ENCODE data around the gene NUPR2. TPM values are rescaled to one million over a fixed set of nuclear protein-coding genes. Genes with fewer than 3 reads are reported as not detected.

Gene NUPR2
- total RNA-seq, 3 donors from 2014 or later (not counting 1 experiment from before 2014, with no cell fraction given) = not detected

- ATAC-seq = no peak
- 100% methylated on average over 1 of the region's 1 CpG for WGBS (ENCODE audit: insufficient coverage)
- peaks cover 16 to 22% of the 10 kb centered on the region in 2 donors for H3K4me1 Mint-ChIP-seq
- H3K36me3 ChIP-seq (ENCODE audit: control insufficient read depth, insufficient read depth, low read length) = no peaks in the 10 kb centered on the region
- H3K4me3 ChIP-seq (ENCODE audit: low read length) = no peak overlapping the region
- H3K9me3 Mint-ChIP-seq = no peaks in the 10 kb centered on the region
- peaks cover under 1 to 4% of the 10 kb centered on the region in 2 donors for H3K27me3 Mint-ChIP-seq (ENCODE audit: low read depth in 2 of 2)
- H3K27ac Mint-ChIP-seq = no peak overlapping the region
- intact Hi-C loops (cut with micrococcal nuclease) = no loop called here
- H3K27ac ChIP-seq (ENCODE audit: low read length) = no peak overlapping the region
- no peak for DNase-seq
- H3K9me3 ChIP-seq (ENCODE audit: control insufficient read depth, insufficient read depth, low read length) = no peaks in the 10 kb centered on the region
- H3K4me1 ChIP-seq (ENCODE audit: control insufficient read depth, insufficient read depth, low read length) = peaks cover 8% of the 10 kb centered on the region
- H3K36me3 Mint-ChIP-seq = peaks cover 6% of the 10 kb centered on the region
- H3K4me3 Mint-ChIP-seq = no peak overlapping the region
- H3K27me3 ChIP-seq (ENCODE audit: control insufficient read depth, insufficient read depth, low read length) = no peaks in the 10 kb centered on the region
- TF ChIP-seq CTCF (IDR thresholded peaks at IDR 0.05) = no peak
Observed at GRCh38 chr7:56110611-56111010, 5.6 kb downstream of the NUPR2 start.

GRCh38 chr7:56107954-56108258, 8.3 kb downstream of the NUPR2 start:
- ATAC-seq (no peak), DNase-seq (no peak)
- Mint-ChIP-seq H3K27ac (no peak overlapping the region), H3K27me3 (ENCODE audit: low read depth in 2 of 2) (no peaks in the 10 kb centered on the region), H3K4me1 (peaks cover 24 to 30% of the 10 kb centered on the region in 2 donors), H3K4me3 (peak overlapping the region; percentile 41), H3K9me3 (no peaks in the 10 kb centered on the region), H3K36me3 (peaks cover 6% of the 10 kb centered on the region)
- TF ChIP-seq CTCF (IDR thresholded peaks at IDR 0.05) = no peak
- Histone ChIP-seq H3K4me3 (ENCODE audit: low read length) (no peak overlapping the region), H3K4me1 (ENCODE audit: control insufficient read depth, insufficient read depth, low read length) (peaks cover 18% of the 10 kb centered on the region), H3K9me3 (ENCODE audit: control insufficient read depth, insufficient read depth, low read length) (no peaks in the 10 kb centered on the region), H3K36me3 (ENCODE audit: control insufficient read depth, insufficient read depth, low read length) (peaks cover 10% of the 10 kb centered on the region), H3K27ac (ENCODE audit: low read length) (no peak overlapping the region), H3K27me3 (ENCODE audit: control insufficient read depth, insufficient read depth, low read length) (no peaks in the 10 kb centered on the region)
- no CpG with 5 or more reads among the region's 1 CpG for WGBS (ENCODE audit: insufficient coverage)
- intact Hi-C loops (cut with micrococcal nuclease) = loop anchor here (5.0 kb wide), 2 partner anchors 56 to 1351 kb away; partner anchors contain the start of genes CCT6A, PSPH and SEC61G

GRCh38 chr7:56106108-56107073, 9.8 kb downstream of the NUPR2 start, which contains the start of gene CHCHD2:
TSS of gene CHCHD2 (minus strand) at chr7:56106476. CDS start at chr7:56106413, 63 bp downstream.
- no peaks in the 10 kb centered on the region for H3K9me3 Mint-ChIP-seq
- peaks cover 25% of the 10 kb centered on the region for H3K36me3 ChIP-seq (ENCODE audit: control insufficient read depth, insufficient read depth, low read length)
- DNase-seq (peak; percentile 88 to 99), ATAC-seq (peak; percentile 96 to 100 (median 98))
- H3K27me3 ChIP-seq (ENCODE audit: control insufficient read depth, insufficient read depth, low read length) = no peaks in the 10 kb centered on the region
- intact Hi-C loops (cut with micrococcal nuclease) = loop anchor here (1.0 to 5.0 kb wide), 3 partner anchors 54 to 1349 kb away; partner anchors contain the start of genes CCT6A, MRPS17, PSPH and SEC61G
- H3K36me3 Mint-ChIP-seq = peaks cover 6% of the 10 kb centered on the region
- peak within 1 kb of the TSS; percentile 98 to 100 for H3K27ac Mint-ChIP-seq
- TF ChIP-seq CTCF (IDR thresholded peaks at IDR 0.05) = no peak
- no peaks in the 10 kb centered on the region for H3K9me3 ChIP-seq (ENCODE audit: control insufficient read depth, insufficient read depth, low read length)
- H3K4me1 ChIP-seq (ENCODE audit: control insufficient read depth, insufficient read depth, low read length) = peaks cover 18% of the 10 kb centered on the region
- peak within 1 kb of the TSS; percentile 97 for H3K4me3 Mint-ChIP-seq
- peak within 1 kb of the TSS; percentile 67 for H3K4me3 ChIP-seq (ENCODE audit: low read length)
- peak within 1 kb of the TSS; percentile 89 for H3K27ac ChIP-seq (ENCODE audit: low read length)
- peaks cover 24 to 30% of the 10 kb centered on the region in 2 donors for H3K4me1 Mint-ChIP-seq
- 5% methylated on average over 57 of the region's 57 CpGs for WGBS (ENCODE audit: insufficient coverage)
- H3K27me3 Mint-ChIP-seq (ENCODE audit: low read depth in 2 of 2) = no peaks in the 10 kb centered on the region

Measured in natural killer cell (primary cell).